ENCODE measurements around the gene RIPK1. TPM values are rescaled to one million over a fixed set of nuclear protein-coding genes. Genes with fewer than 3 reads are reported as not detected.
A peak's percentile ranks its signal among the peaks of the same experiment; 100 is the strongest.
"Not testable (repeated sequence)": the region's sequence is repeated elsewhere in the genome, so short reads cannot be mapped to it uniquely, and the experiment has no call there.

RIPK1 gene
- total RNA-seq, 3 donors from 2014 or later = 33.1 to 41.9 (median 35.8) TPM

GRCh38 chr6:3151691-3152090 lies 83.4 kb downstream of the RIPK1 start:
- H3K36me3 ChIP-seq (ENCODE audit: low read depth) = no peaks in the 10 kb centered on the region
- ATAC-seq (no peak), DNase-seq (no peak)
- H3K4me3 ChIP-seq = no peak overlapping the region
- TF ChIP-seq, protein P1, sequence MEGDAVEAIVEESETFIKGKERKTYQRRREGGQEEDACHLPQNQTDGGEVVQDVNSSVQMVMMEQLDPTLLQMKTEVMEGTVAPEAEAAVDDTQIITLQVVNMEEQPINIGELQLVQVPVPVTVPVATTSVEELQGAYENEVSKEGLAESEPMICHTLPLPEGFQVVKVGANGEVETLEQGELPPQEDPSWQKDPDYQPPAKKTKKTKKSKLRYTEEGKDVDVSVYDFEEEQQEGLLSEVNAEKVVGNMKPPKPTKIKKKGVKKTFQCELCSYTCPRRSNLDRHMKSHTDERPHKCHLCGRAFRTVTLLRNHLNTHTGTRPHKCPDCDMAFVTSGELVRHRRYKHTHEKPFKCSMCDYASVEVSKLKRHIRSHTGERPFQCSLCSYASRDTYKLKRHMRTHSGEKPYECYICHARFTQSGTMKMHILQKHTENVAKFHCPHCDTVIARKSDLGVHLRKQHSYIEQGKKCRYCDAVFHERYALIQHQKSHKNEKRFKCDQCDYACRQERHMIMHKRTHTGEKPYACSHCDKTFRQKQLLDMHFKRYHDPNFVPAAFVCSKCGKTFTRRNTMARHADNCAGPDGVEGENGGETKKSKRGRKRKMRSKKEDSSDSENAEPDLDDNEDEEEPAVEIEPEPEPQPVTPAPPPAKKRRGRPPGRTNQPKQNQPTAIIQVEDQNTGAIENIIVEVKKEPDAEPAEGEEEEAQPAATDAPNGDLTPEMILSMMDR (IDR thresholded peaks at IDR 0.05) = no peak
- no peaks in the 10 kb centered on the region for H3K9me3 ChIP-seq
- intact Hi-C loops (cut with DNase I, micrococcal nuclease) = no loop called here
- no peaks in the 10 kb centered on the region for H3K4me1 ChIP-seq (ENCODE audit: low read depth)

GRCh38 chr6:3152689-3153088 lies 84.4 kb downstream of the RIPK1 start:
- Histone ChIP-seq H3K9me3 (no peaks in the 10 kb centered on the region), H3K36me3 (ENCODE audit: low read depth) (no peaks in the 10 kb centered on the region), H3K4me3 (no peak overlapping the region), H3K4me1 (ENCODE audit: low read depth) (no peaks in the 10 kb centered on the region)
- intact Hi-C loops (cut with DNase I, micrococcal nuclease) = no loop called here
- DNase-seq (no peak), ATAC-seq (no peak)
- TF ChIP-seq, protein P1 (IDR thresholded peaks at IDR 0.05) = no peak

GRCh38 chr6:3155416-3155815 lies 87.1 kb downstream of the RIPK1 start:
- H3K4me3 ChIP-seq; intact Hi-C loops (cut with DNase I, micrococcal nuclease); H3K36me3 ChIP-seq (ENCODE audit: low read depth); H3K4me1 ChIP-seq (ENCODE audit: low read depth); H3K9me3 ChIP-seq: not testable (repeated sequence)
- ATAC-seq (peak; percentile 3), DNase-seq (peak in 1 of 3 donors; percentile 26)

GRCh38 chr6:3156184-3157130 lies 88.2 kb downstream of the RIPK1 start:
- peak in 1 of 3 donors; percentile 63 for DNase-seq
- H3K36me3 ChIP-seq (ENCODE audit: low read depth); H3K9me3 ChIP-seq; intact Hi-C loops (cut with DNase I, micrococcal nuclease); H3K4me1 ChIP-seq (ENCODE audit: low read depth); ATAC-seq: not testable (repeated sequence)
- H3K4me3 ChIP-seq = peak overlapping the region; percentile 72

DNA sequence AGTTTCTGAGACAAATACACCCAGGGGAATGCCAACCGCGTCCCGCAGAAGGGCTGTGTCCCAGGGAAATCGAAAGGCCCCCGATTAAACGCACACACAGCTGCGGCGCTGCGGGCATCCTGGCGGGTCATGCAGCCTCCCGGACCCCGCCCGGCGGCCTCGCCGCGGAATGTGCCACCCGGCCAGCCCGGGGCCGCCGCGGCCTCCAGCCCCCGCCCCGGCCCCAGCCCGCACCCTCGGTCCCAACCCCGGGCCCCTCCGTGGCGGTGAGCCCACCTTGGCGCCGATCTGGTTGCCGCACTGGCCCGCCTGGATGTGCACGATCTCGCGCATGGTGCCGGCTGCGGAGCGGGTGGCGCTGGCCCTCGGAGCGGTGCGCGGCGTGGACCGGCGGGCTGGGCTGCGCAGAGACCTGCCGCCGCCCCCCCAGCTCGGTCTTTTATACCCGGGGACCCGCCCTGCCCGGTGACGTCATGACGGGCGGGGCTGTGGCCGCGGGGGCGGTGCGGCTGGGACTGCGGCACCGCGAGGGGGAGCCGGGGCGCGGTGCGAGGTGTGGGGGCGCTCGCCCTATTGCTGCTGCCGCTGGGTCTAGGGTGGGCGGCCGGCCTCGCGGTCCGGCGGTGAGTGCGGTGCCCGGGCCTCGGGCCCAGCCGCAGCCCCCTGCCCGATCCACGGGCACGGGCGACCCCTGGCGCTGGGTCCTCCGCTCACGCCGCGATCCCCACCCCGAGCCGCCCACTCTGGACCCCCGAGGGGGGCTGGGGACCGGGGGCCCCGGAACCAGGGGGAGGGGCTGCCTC lies 89.0 kb downstream of the RIPK1 start, which contains the start of gene TUBB2A:
TSS of gene TUBB2A (minus strand) at position 414 of the 803 bp plus-strand sequence. CDS start at position 333, 81 bp downstream.
- intact Hi-C loops (cut with DNase I, micrococcal nuclease) = no loop called here
- ATAC-seq = peak; percentile 87
- peak; percentile 87 to 92 (median 90) for DNase-seq
- peak within 1 kb of the TSS; percentile 72 for H3K4me3 ChIP-seq
- no peaks in the 10 kb centered on the region for H3K36me3 ChIP-seq (ENCODE audit: low read depth)
- TF ChIP-seq, protein P1 (IDR thresholded peaks at IDR 0.05) = peak; percentile 60
- peaks cover 6% of the 10 kb centered on the region for H3K4me1 ChIP-seq (ENCODE audit: low read depth)
- no peaks in the 10 kb centered on the region for H3K9me3 ChIP-seq

GRCh38 chr6:3159805-3160781 lies 91.8 kb downstream of the RIPK1 start:
- intact Hi-C loops (cut with DNase I, micrococcal nuclease) = no loop called here
- no peaks in the 10 kb centered on the region for H3K36me3 ChIP-seq (ENCODE audit: low read depth)
- DNase-seq (peak; percentile 86 to 87 (median 86)), ATAC-seq (peak; percentile 73)
- H3K4me3 ChIP-seq = no peak overlapping the region
- H3K4me1 ChIP-seq (ENCODE audit: low read depth) = peaks cover 12% of the 10 kb centered on the region
- no peaks in the 10 kb centered on the region for H3K9me3 ChIP-seq
- TF ChIP-seq, protein P1 (IDR thresholded peaks at IDR 0.05) = no peak
